Measurements from ENCODE around the gene PYGM.

Gene PYGM

GRCh38 chr11:64726211-64726641 lies 33.5 kb downstream of the PYGM start:
- no peaks in the 10 kb centered on the region for H3K27me3 ChIP-seq (ENCODE audit: control insufficient read depth, insufficient read depth, low read length)
- no peaks in the 10 kb centered on the region for H3K4me1 ChIP-seq
- TF ChIP-seq, protein P1, sequence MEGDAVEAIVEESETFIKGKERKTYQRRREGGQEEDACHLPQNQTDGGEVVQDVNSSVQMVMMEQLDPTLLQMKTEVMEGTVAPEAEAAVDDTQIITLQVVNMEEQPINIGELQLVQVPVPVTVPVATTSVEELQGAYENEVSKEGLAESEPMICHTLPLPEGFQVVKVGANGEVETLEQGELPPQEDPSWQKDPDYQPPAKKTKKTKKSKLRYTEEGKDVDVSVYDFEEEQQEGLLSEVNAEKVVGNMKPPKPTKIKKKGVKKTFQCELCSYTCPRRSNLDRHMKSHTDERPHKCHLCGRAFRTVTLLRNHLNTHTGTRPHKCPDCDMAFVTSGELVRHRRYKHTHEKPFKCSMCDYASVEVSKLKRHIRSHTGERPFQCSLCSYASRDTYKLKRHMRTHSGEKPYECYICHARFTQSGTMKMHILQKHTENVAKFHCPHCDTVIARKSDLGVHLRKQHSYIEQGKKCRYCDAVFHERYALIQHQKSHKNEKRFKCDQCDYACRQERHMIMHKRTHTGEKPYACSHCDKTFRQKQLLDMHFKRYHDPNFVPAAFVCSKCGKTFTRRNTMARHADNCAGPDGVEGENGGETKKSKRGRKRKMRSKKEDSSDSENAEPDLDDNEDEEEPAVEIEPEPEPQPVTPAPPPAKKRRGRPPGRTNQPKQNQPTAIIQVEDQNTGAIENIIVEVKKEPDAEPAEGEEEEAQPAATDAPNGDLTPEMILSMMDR (IDR thresholded peaks at IDR 0.05), result no peak
- H3K27ac ChIP-seq, result no peak overlapping the region
- H3K4me3 ChIP-seq (ENCODE audit: low read depth, low read length), result no peak overlapping the region
- no peaks in the 10 kb centered on the region for H3K36me3 ChIP-seq (ENCODE audit: control insufficient read depth, insufficient read depth, low read length)
- H3K79me2 ChIP-seq, result no peaks in the 10 kb centered on the region
- no peak overlapping the region for H2AFZ ChIP-seq
- H3K9me3 ChIP-seq (ENCODE audit: control insufficient read depth, low read length), result no peaks in the 10 kb centered on the region
- H3K4me2 ChIP-seq (ENCODE audit: low read length), result no peak overlapping the region
- no peak overlapping the region for H3K9ac ChIP-seq

DNA sequence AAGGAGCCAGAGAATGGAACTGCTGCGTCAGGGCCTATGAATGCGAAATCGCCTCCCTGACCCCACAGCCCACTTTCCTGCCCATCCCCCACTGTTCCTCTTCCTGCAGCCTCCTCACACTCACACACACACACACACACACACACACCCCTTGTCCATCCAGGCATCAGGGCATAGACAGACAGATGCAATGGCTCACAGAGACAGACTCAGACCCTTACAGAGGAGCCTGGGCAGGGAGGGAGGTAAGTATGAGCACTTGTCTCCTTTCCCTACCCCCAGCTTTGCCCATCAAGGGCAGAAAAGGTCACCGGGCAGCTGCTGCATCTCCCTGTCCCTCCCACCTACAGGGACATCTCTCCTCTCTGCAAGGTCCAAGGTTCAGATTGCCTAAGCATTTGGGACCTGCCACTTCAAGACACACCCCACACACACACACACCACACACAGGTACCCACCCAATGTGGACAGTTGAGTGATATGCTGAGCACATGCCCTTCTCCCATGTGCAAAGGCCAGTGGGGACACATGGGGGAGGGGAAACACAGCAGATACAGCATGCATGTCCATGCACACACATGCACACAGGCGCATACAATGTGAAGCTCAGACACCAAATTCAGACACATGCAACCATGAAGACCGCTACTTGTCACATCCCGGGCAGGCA lies 34.8 kb downstream of the PYGM start:
- Histone ChIP-seq H3K27me3 (ENCODE audit: control insufficient read depth, insufficient read depth, low read length) (no peaks in the 10 kb centered on the region), H3K9me3 (ENCODE audit: control insufficient read depth, low read length) (no peaks in the 10 kb centered on the region), H3K27ac (no peak overlapping the region), H2AFZ (no peak overlapping the region), H3K4me3 (ENCODE audit: low read depth, low read length) (no peak overlapping the region), H3K4me1 (no peaks in the 10 kb centered on the region), H3K79me2 (no peaks in the 10 kb centered on the region), H3K4me2 (ENCODE audit: low read length) (no peak overlapping the region), H3K36me3 (ENCODE audit: control insufficient read depth, insufficient read depth, low read length) (no peaks in the 10 kb centered on the region), H3K9ac (no peak overlapping the region)
- TF ChIP-seq, protein P1 (IDR thresholded peaks at IDR 0.05), result no peak

- no peaks in the 10 kb centered on the region for H3K27me3 ChIP-seq (ENCODE audit: control insufficient read depth, insufficient read depth, low read length)
- H3K4me2 ChIP-seq (ENCODE audit: low read length), result no peak overlapping the region
- no peak overlapping the region for H3K9ac ChIP-seq
- no peak overlapping the region for H2AFZ ChIP-seq
- no peaks in the 10 kb centered on the region for H3K36me3 ChIP-seq (ENCODE audit: control insufficient read depth, insufficient read depth, low read length)
- H3K27ac ChIP-seq, result no peak overlapping the region
- H3K4me3 ChIP-seq (ENCODE audit: low read depth, low read length), result no peak overlapping the region
- no peaks in the 10 kb centered on the region for H3K9me3 ChIP-seq (ENCODE audit: control insufficient read depth, low read length)
- TF ChIP-seq, protein P1 (IDR thresholded peaks at IDR 0.05), result no peak
- no peaks in the 10 kb centered on the region for H3K79me2 ChIP-seq
- H3K4me1 ChIP-seq, result no peaks in the 10 kb centered on the region
Observed at GRCh38 chr11:64723907-64724862, 35.6 kb downstream of the PYGM start.

GRCh38 chr11:64723117-64723906 lies 36.5 kb downstream of the PYGM start, which contains the start of gene NRXN2:
NRXN2 (minus strand) TSS chr11:64723197; CDS start chr11:64713699, 9,498 bp downstream.
- Histone ChIP-seq H3K9me3 (ENCODE audit: control insufficient read depth, low read length) (no peaks in the 10 kb centered on the region), H3K4me2 (ENCODE audit: low read length) (peak within 1 kb of the TSS; percentile 88), H3K79me2 (no peaks in the 10 kb centered on the region), H3K4me1 (no peaks in the 10 kb centered on the region), H3K36me3 (ENCODE audit: control insufficient read depth, insufficient read depth, low read length) (no peaks in the 10 kb centered on the region), H2AFZ (peak within 1 kb of the TSS; percentile 93), H3K27me3 (ENCODE audit: control insufficient read depth, insufficient read depth, low read length) (no peaks in the 10 kb centered on the region), H3K9ac (no peak within 1 kb of the TSS), H3K27ac (no peak within 1 kb of the TSS), H3K4me3 (ENCODE audit: low read depth, low read length) (peak within 1 kb of the TSS; percentile 73)
- TF ChIP-seq, protein P1 (IDR thresholded peaks at IDR 0.05), result peak; percentile 81
